ENCODE measurements around the gene RAD51B. TPM values are rescaled to one million over a fixed set of nuclear protein-coding genes. Genes with fewer than 3 reads are reported as not detected.
"Not testable (repeated sequence)": the region's sequence is repeated elsewhere in the genome, so short reads cannot be mapped to it uniquely, and the experiment has no call there.

The RAD51B gene
- total and polyA plus RNA-seq, 9 donors, result 21.6 to 70.1 (median 35.1) TPM

DNA sequence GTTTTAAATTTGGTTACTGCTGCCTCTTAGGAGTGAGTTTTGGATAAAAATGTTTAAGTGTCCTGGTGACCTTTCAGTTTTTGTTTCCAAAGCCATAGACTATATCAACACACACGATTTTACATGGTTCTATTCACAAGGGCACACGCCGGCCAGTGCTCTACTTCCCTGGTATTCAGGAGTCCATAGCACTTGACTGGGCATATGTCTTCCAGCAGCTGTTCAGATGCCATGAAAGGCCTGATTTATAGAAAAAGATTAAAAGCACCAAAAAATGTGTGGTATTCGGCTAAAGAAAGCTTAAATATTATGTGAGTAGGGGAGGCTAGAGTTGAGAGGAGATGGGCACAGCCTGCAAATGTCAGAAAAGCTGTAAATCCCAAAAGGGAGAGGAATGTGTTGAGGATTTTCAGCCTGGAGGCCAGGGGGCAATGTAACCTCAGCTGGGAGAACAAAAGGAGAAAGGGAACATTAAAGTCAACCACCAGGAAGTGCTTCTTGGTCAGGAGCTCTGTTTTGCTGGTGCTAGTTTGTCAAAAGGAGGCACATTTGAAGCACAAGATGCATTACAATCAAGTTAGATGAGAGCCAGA lies 478.4 kb downstream of the RAD51B start:
- Histone ChIP-seq H3K9me3 (no peaks in the 10 kb centered on the region), H3K27me3 (no peaks in the 10 kb centered on the region), H3K4me3 (no peak overlapping the region), H3K36me3 (no peaks in the 10 kb centered on the region), H3K4me1 (ENCODE audit: insufficient read depth) (peaks cover 27% of the 10 kb centered on the region), H3K27ac (peak overlapping the region in 1 of 2 donors; percentile 62)
- 21 to 27% (median 22%) methylated on average over 4 of the region's 4 CpGs for WGBS, 3 donors
- intact Hi-C loops (cut with DNase I), result loop anchor here in 1 of 4 donors (5.0 to 10.0 kb wide), 2 partner anchors 227 to 489 kb away; no protein-coding TSS in a partner anchor
- TF ChIP-seq, protein P1, sequence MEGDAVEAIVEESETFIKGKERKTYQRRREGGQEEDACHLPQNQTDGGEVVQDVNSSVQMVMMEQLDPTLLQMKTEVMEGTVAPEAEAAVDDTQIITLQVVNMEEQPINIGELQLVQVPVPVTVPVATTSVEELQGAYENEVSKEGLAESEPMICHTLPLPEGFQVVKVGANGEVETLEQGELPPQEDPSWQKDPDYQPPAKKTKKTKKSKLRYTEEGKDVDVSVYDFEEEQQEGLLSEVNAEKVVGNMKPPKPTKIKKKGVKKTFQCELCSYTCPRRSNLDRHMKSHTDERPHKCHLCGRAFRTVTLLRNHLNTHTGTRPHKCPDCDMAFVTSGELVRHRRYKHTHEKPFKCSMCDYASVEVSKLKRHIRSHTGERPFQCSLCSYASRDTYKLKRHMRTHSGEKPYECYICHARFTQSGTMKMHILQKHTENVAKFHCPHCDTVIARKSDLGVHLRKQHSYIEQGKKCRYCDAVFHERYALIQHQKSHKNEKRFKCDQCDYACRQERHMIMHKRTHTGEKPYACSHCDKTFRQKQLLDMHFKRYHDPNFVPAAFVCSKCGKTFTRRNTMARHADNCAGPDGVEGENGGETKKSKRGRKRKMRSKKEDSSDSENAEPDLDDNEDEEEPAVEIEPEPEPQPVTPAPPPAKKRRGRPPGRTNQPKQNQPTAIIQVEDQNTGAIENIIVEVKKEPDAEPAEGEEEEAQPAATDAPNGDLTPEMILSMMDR (IDR thresholded peaks at IDR 0.05), result peak in 1 of 3 donors; percentile 24
- TF ChIP-seq POLR2A (IDR thresholded peaks at IDR 0.05), result no peak
- DNase-seq, result no peak

DNA sequence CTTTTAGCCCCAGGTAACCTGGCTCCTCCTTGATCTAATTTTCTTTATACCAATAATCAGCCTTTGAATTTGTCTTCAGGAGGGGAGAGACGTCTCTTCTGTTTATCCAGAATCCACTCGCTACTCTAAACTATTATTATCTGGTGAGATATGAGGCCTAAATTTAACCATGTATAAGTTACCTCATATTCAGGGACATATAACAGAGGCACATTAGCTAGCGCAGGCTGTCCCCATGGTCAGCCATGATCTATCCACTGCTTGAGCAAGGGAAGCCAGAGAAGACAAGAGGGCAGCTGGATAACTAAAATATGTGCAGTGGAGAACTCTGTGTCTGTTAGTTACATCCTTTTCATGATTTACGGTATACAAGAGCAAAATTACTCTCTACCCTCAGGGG lies 481.0 kb downstream of the RAD51B start:
- H3K4me1 ChIP-seq (ENCODE audit: insufficient read depth), result peaks cover 17% of the 10 kb centered on the region
- no peak overlapping the region for H3K4me3 ChIP-seq
- H3K9me3 ChIP-seq, result no peaks in the 10 kb centered on the region
- no peak for DNase-seq
- H3K27me3 ChIP-seq, result no peaks in the 10 kb centered on the region
- WGBS, 3 donors, result 69 to 88% (median 79%) methylated on average over 4 of the region's 4 CpGs
- intact Hi-C loops (cut with DNase I), result no loop called here
- H3K36me3 ChIP-seq, result no peaks in the 10 kb centered on the region
- no peak for TF ChIP-seq POLR2A (IDR thresholded peaks at IDR 0.05)
- TF ChIP-seq, protein P1 (IDR thresholded peaks at IDR 0.05), result no peak
- no peak for TF ChIP-seq EP300 (IDR thresholded peaks at IDR 0.05)
- peak overlapping the region in 1 of 2 donors; percentile 7 for H3K27ac ChIP-seq

DNA sequence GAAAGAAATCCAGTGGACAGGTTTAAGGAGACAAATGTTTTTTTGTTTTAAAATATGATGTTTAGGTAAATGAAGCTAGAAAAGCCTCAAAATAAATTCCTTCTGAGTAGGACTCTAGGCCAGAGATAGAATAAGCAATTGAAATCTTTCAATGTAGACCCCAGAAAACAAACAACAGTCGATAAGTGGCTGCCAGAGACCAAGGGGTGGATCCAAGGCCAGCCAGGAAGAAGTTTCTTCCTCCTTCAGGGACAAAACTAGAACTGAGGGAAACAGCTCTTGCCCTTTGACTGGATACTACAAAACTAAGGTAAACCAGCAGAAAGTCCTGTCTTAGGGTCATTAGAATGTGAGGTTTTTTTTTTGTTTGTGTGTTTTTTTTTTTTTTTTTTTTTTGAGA lies 481.6 kb downstream of the RAD51B start:
- Histone ChIP-seq H3K4me3 (no peak overlapping the region), H3K4me1 (ENCODE audit: insufficient read depth) (peaks cover 13% of the 10 kb centered on the region), H3K36me3 (no peaks in the 10 kb centered on the region), H3K27ac (peak overlapping the region in 1 of 2 donors; percentile 7), H3K27me3 (no peaks in the 10 kb centered on the region), H3K9me3 (no peaks in the 10 kb centered on the region)
- 4 to 22% (median 9%) methylated on average over 1 of the region's 1 CpG for WGBS, 3 donors
- no peak for TF ChIP-seq POLR2A (IDR thresholded peaks at IDR 0.05)
- TF ChIP-seq EP300 (IDR thresholded peaks at IDR 0.05), result no peak
- TF ChIP-seq, protein P1 (IDR thresholded peaks at IDR 0.05), result no peak
- intact Hi-C loops (cut with DNase I), result no loop called here
- no peak for DNase-seq

DNA sequence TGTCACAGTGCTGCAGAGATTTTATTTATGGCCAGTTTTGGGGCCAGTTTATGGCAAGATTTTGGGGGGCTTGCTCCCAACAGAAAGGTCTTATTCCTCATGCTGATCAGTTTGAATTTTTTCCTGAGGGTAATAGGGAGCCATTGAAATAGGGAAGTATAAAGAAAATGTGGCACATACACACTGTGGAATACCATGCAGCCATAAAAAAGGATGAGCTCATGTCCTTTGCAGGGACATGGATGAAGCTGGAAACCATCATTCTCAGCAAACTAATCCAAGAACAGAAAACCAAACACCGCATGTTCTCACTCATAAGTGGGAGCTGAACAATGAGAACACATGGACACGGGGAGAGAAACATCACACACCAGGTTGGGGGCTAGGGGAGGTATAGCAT lies 483.4 kb downstream of the RAD51B start:
- H3K27ac ChIP-seq; H3K36me3 ChIP-seq; H3K4me3 ChIP-seq; DNase-seq; H3K9me3 ChIP-seq; H3K4me1 ChIP-seq (ENCODE audit: insufficient read depth); intact Hi-C loops (cut with DNase I); H3K27me3 ChIP-seq: not testable (repeated sequence)
- WGBS, 3 donors, result 95 to 99% (median 97%) methylated on average over 2 of the region's 2 CpGs

DNA sequence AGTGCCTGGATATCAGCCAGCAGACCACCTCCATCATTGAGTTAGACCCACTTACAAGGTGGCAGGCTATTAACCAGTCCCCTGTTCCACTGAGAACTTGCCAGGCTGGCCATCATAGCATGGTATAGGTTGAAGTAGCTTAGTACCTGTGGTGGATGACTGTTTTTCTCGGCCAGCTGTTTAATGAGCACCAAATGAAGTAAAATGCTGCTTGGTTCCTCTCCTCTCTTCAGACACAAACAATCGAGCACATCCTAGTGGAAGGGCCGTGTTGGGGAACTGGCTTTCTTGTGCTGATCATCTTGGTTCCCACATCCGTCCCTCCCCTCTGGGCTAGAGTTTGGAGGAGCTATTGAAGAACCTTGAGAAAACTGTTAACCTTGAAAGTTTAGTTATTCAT lies 486.2 kb downstream of the RAD51B start:
- Histone ChIP-seq H3K36me3 (no peaks in the 10 kb centered on the region), H3K9me3 (no peaks in the 10 kb centered on the region), H3K4me3 (no peak overlapping the region), H3K27me3 (no peaks in the 10 kb centered on the region), H3K27ac (no peak overlapping the region), H3K4me1 (ENCODE audit: insufficient read depth) (peaks cover 10% of the 10 kb centered on the region)
- intact Hi-C loops (cut with DNase I), result no loop called here
- DNase-seq, result no peak
- TF ChIP-seq POLR2A (IDR thresholded peaks at IDR 0.05), result no peak
- TF ChIP-seq, protein P1 (IDR thresholded peaks at IDR 0.05), result no peak
- no peak for TF ChIP-seq EP300 (IDR thresholded peaks at IDR 0.05)
- WGBS, 3 donors, result 89 to 95% (median 91%) methylated on average over 4 of the region's 4 CpGs

All from ovary (tissue), 9 donors.